GM23338 (cell line): ENCODE data around the gene ARMC5.

Source experiments
- CTCF ChIP-seq, 2 experiments: fragments of 200-600 bp in 1 of 2; sonication (generic) in 1 of 2; conservative IDR thresholded peaks; 2 replicates each; pipeline versions ENCODE4 v1.5.1 to v1.6.1; 2016 to 2017; ENCODE audit warnings: antibody characterized with exemption in 2 of 2, low read depth in 2 of 2, mild to moderate bottlenecking in 2 of 2, moderate library complexity in 1 of 2
- EZH2 ChIP-seq: fragments of 200-600 bp; sonication (generic); IDR thresholded peaks from one replicate; pipeline ENCODE4 v1.8.0; 2017; ENCODE audit warnings: antibody characterized with exemption, mild to moderate bottlenecking, low read depth; ENCODE audit not compliant: unreplicated experiment
- EZH2phosphoT487 ChIP-seq: fragments of 200-600 bp; sonication (generic); IDR thresholded peaks from one replicate; pipeline ENCODE4 v1.8.1; 2018; ENCODE audit warnings: antibody characterized with exemption; ENCODE audit not compliant: unreplicated experiment
- POLR2AphosphoS5 ChIP-seq: IDR thresholded peaks from 2 replicates; pipeline ENCODE4 v1.6.1; 2016; ENCODE audit warnings: antibody characterized with exemption, low read depth

- no peak for TF ChIP-seq POLR2AphosphoS5
- no peak for TF ChIP-seq EZH2
- no peak for TF ChIP-seq CTCF (conservative IDR thresholded peaks at IDR 0.05; ENCODE audit: low read depth in 2 of 2)
- no peak for TF ChIP-seq EZH2phosphoT487
Observed at GRCh38 chr16:31428638-31429247, 30.6 kb upstream of the ARMC5 start.
